Measurements from ENCODE around the gene POLR3E.

The POLR3E gene

GRCh38 chr16:22297114-22297870 is at the start of gene POLR3E:
TSS of gene POLR3E (plus strand) at chr16:22297409. CDS start at chr16:22302969, 5,560 bp downstream.
- peaks cover 38% of the 10 kb centered on the region for H4K20me1 ChIP-seq (ENCODE audit: insufficient read depth, low read length)
- H3K4me2 ChIP-seq (ENCODE audit: low read length) = peak within 1 kb of the TSS; percentile 90
- peaks cover 12% of the 10 kb centered on the region for H3K4me1 ChIP-seq (ENCODE audit: low read length)
- peak within 1 kb of the TSS; percentile 99 for H3K4me3 ChIP-seq (ENCODE audit: low read length)
- peak within 1 kb of the TSS; percentile 92 for H3K9ac ChIP-seq (ENCODE audit: low read length)
- TF ChIP-seq CTCF (IDR thresholded peaks at IDR 0.05; ENCODE audit: low read depth, low read length) (peak; percentile 75), EZH2phosphoT487 (IDR thresholded peaks at IDR 0.05; ENCODE audit: low read depth) (no peak)
- no peaks in the 10 kb centered on the region for H3K9me3 ChIP-seq (ENCODE audit: insufficient read depth, low read length)
- H3K27me3 ChIP-seq (ENCODE audit: low read depth, low read length) = no peaks in the 10 kb centered on the region
- peaks cover 4% of the 10 kb centered on the region for H3K36me3 ChIP-seq (replicated peaks; ENCODE audit: low read depth, low read length)
- H3K79me2 ChIP-seq (ENCODE audit: low read length) = peaks cover 51% of the 10 kb centered on the region
- peak within 1 kb of the TSS; percentile 71 for H2AFZ ChIP-seq (ENCODE audit: low read depth, low read length)
- peak within 1 kb of the TSS; percentile 89 for H3K27ac ChIP-seq (ENCODE audit: low read length)

GRCh38 chr16:22250522-22250921 is 46.7 kb upstream of the POLR3E start:
- no peak overlapping the region for H3K4me3 ChIP-seq (ENCODE audit: low read length)
- H2AFZ ChIP-seq (ENCODE audit: low read depth, low read length) = no peak overlapping the region
- H3K9ac ChIP-seq (ENCODE audit: low read length) = no peak overlapping the region
- no peak for TF ChIP-seq CTCF (IDR thresholded peaks at IDR 0.05; ENCODE audit: low read depth, low read length)
- no peak for TF ChIP-seq EZH2phosphoT487 (IDR thresholded peaks at IDR 0.05; ENCODE audit: low read depth)
- peaks cover 58% of the 10 kb centered on the region for H3K36me3 ChIP-seq (replicated peaks; ENCODE audit: low read depth, low read length)
- no peaks in the 10 kb centered on the region for H3K4me1 ChIP-seq (ENCODE audit: low read length)
- H4K20me1 ChIP-seq (ENCODE audit: insufficient read depth, low read length) = no peaks in the 10 kb centered on the region
- no peaks in the 10 kb centered on the region for H3K9me3 ChIP-seq (ENCODE audit: insufficient read depth, low read length)
- H3K79me2 ChIP-seq (ENCODE audit: low read length) = no peaks in the 10 kb centered on the region
- no peaks in the 10 kb centered on the region for H3K27me3 ChIP-seq (ENCODE audit: low read depth, low read length)
- H3K27ac ChIP-seq (ENCODE audit: low read length) = no peak overlapping the region
- no peak overlapping the region for H3K4me2 ChIP-seq (ENCODE audit: low read length)

- Histone ChIP-seq H3K9me3 (ENCODE audit: insufficient read depth, low read length) (no peaks in the 10 kb centered on the region), H3K9ac (ENCODE audit: low read length) (no peak overlapping the region), H2AFZ (ENCODE audit: low read depth, low read length) (no peak overlapping the region), H3K27me3 (ENCODE audit: low read depth, low read length) (no peaks in the 10 kb centered on the region), H4K20me1 (ENCODE audit: insufficient read depth, low read length) (no peaks in the 10 kb centered on the region), H3K4me1 (ENCODE audit: low read length) (no peaks in the 10 kb centered on the region), H3K36me3 (replicated peaks; ENCODE audit: low read depth, low read length) (peaks cover 62% of the 10 kb centered on the region), H3K27ac (ENCODE audit: low read length) (no peak overlapping the region), H3K4me2 (ENCODE audit: low read length) (no peak overlapping the region), H3K79me2 (ENCODE audit: low read length) (no peaks in the 10 kb centered on the region), H3K4me3 (ENCODE audit: low read length) (no peak overlapping the region)
- TF ChIP-seq EZH2phosphoT487 (IDR thresholded peaks at IDR 0.05; ENCODE audit: low read depth) (no peak), CTCF (IDR thresholded peaks at IDR 0.05; ENCODE audit: low read depth, low read length) (no peak)
Measured at GRCh38 chr16:22252317-22252716, 44.9 kb upstream of the POLR3E start.

GRCh38 chr16:22253272-22253671 is 43.9 kb upstream of the POLR3E start:
- H3K4me1 ChIP-seq (ENCODE audit: low read length) = no peaks in the 10 kb centered on the region
- no peak overlapping the region for H2AFZ ChIP-seq (ENCODE audit: low read depth, low read length)
- H3K36me3 ChIP-seq (replicated peaks; ENCODE audit: low read depth, low read length) = peaks cover 66% of the 10 kb centered on the region
- H3K9ac ChIP-seq (ENCODE audit: low read length) = no peak overlapping the region
- H3K4me3 ChIP-seq (ENCODE audit: low read length) = no peak overlapping the region
- no peaks in the 10 kb centered on the region for H3K9me3 ChIP-seq (ENCODE audit: insufficient read depth, low read length)
- TF ChIP-seq CTCF (IDR thresholded peaks at IDR 0.05; ENCODE audit: low read depth, low read length) (no peak), EZH2phosphoT487 (IDR thresholded peaks at IDR 0.05; ENCODE audit: low read depth) (no peak)
- no peaks in the 10 kb centered on the region for H3K79me2 ChIP-seq (ENCODE audit: low read length)
- H3K27me3 ChIP-seq (ENCODE audit: low read depth, low read length) = no peaks in the 10 kb centered on the region
- no peak overlapping the region for H3K27ac ChIP-seq (ENCODE audit: low read length)
- no peaks in the 10 kb centered on the region for H4K20me1 ChIP-seq (ENCODE audit: insufficient read depth, low read length)
- H3K4me2 ChIP-seq (ENCODE audit: low read length) = no peak overlapping the region

All from OCI-LY3 (cell line).